Nephron progenitor cell (in vitro differentiated cells): ENCODE measurements around the gene CNTNAP5.

Experiments used
- DNase-seq: peaks from one replicate; pipeline ENCODE4 v3.0.0; 2021
- H3K27ac Mint-ChIP-seq: 2 replicates; pipeline ENCODE4 v1.8.0; 2021; ENCODE audit warnings: mild to moderate bottlenecking, moderate library complexity, mixed read lengths
- H3K27me3 Mint-ChIP-seq: 2 replicates; pipeline ENCODE4 v1.8.0; 2021; ENCODE audit warnings: mild to moderate bottlenecking, low read depth, mixed read lengths; ENCODE audit not compliant: poor library complexity
- H3K36me3 Mint-ChIP-seq: 2 replicates; pipeline ENCODE4 v1.8.0; 2021; ENCODE audit warnings: low read depth, mixed read lengths
- H3K4me1 Mint-ChIP-seq: 2 replicates; pipeline ENCODE4 v1.8.0; 2021; ENCODE audit warnings: mixed read lengths
- H3K4me3 Mint-ChIP-seq: 2 replicates; pipeline ENCODE4 v1.8.0; 2021; ENCODE audit warnings: mild to moderate bottlenecking, moderate library complexity, mixed read lengths
- H3K9me3 Mint-ChIP-seq: 2 replicates; pipeline ENCODE4 v1.8.0; 2021; ENCODE audit warnings: mild to moderate bottlenecking, moderate library complexity, mixed read lengths
- TF ChIP-seq, protein P1 (sequence below): fragments of 200-600 bp; sonication (generic); IDR thresholded peaks from 2 replicates; pipeline ENCODE4 v1.5.0; 2021; ENCODE audit warnings: antibody characterized with exemption

The CNTNAP5 gene

DNA sequence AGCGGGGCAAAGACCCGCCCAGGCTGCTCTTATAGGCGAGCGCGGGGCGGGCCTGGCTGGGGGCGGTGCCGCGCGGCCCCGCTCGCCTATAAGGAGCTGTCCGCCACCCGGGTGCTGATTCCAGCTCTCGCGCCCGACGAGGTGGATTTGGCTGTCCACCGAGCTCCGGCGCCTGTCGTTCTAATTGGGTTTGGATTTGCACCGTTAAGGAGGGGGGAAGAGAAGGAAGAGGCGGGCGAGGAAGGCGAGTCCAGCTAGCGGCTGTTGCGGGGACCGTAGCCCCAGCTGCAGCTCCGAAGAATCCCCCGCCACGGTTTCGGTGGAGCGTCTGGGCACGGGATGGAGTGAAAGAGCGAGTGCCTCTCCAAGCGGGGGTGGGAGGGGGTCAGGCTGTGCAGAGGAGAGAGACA is at the start of gene CNTNAP5:
Gene CNTNAP5 (plus strand): TSS at position 117 of the 410 bp plus-strand sequence. CDS start 364 bp downstream, outside the sequence.
- Mint-ChIP-seq H3K36me3 (no peaks in the 10 kb centered on the region), H3K9me3 (no peaks in the 10 kb centered on the region), H3K4me3 (peak within 1 kb of the TSS; percentile 78), H3K4me1 (peaks cover 17% of the 10 kb centered on the region), H3K27me3 (peaks cover 67% of the 10 kb centered on the region), H3K27ac (no peak within 1 kb of the TSS)
- TF ChIP-seq, protein P1, sequence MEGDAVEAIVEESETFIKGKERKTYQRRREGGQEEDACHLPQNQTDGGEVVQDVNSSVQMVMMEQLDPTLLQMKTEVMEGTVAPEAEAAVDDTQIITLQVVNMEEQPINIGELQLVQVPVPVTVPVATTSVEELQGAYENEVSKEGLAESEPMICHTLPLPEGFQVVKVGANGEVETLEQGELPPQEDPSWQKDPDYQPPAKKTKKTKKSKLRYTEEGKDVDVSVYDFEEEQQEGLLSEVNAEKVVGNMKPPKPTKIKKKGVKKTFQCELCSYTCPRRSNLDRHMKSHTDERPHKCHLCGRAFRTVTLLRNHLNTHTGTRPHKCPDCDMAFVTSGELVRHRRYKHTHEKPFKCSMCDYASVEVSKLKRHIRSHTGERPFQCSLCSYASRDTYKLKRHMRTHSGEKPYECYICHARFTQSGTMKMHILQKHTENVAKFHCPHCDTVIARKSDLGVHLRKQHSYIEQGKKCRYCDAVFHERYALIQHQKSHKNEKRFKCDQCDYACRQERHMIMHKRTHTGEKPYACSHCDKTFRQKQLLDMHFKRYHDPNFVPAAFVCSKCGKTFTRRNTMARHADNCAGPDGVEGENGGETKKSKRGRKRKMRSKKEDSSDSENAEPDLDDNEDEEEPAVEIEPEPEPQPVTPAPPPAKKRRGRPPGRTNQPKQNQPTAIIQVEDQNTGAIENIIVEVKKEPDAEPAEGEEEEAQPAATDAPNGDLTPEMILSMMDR = no peak
- peak; percentile 97 for DNase-seq

DNA sequence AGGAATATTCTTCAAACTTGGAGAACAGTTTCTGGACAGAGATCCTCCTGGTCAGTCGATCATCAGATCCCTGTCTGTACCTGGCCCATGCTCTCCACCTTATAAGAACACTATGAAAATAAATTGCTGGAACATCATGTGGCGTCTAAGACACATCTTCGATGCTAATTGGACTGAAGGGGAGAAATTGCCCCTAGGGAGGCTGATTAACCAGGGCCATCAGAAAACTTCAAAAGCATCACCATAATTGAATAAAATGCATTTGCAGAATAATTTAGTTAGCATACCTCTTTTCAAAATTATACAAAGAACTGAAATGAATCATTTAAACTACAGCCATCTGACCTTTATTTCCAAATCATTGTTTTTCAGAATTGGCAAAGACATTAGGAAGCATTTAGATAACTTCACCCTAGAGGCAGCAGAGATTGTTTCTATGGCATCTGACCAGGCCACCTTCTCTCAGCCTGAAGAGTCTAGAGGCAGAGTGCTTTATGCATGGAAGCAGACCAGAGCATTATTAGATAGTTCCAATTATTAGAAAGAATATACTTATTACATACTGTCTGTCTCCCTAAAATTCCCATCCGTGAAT is 48.9 kb upstream of the CNTNAP5 start:
- Mint-ChIP-seq H3K36me3 (peaks cover 4% of the 10 kb centered on the region), H3K4me1 (no peaks in the 10 kb centered on the region), H3K9me3 (peaks cover 21% of the 10 kb centered on the region), H3K27me3 (peaks cover 3% of the 10 kb centered on the region), H3K27ac (no peak overlapping the region), H3K4me3 (no peak overlapping the region)
- TF ChIP-seq, protein P1 = no peak
- DNase-seq = no peak

DNA sequence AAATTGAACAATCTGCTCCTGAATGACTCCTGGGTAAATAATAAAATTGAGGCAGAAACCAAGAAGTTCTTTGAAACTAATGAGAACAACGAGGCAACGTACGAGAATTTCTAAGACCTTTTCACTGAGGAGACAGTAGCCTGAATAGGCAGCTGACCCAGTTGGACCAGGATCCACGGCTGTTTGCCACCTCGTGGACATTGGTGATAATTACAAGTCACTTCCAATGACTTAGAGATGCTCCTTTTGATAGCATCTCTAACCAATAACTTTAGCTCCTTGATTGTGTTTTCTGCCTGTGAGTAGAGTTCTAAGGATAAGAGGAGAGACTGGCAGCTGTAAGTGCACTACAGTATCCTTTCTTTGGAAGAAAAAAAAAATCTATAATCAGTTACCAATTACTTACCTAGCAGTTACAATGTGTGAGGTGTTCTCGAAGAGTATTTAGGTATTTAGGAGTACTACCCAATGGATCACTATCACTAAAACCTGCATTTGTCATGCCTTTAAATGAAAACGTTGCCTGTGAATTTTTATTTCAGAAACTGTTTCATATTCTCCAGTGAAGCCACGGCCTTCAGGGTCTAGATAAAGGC is 31.3 kb upstream of the CNTNAP5 start:
- H3K27ac Mint-ChIP-seq = no peak overlapping the region
- TF ChIP-seq, protein P1 = peak; percentile 65
- peaks cover 20% of the 10 kb centered on the region for H3K9me3 Mint-ChIP-seq
- H3K4me3 Mint-ChIP-seq = no peak overlapping the region
- peak; percentile 45 for DNase-seq
- no peaks in the 10 kb centered on the region for H3K36me3 Mint-ChIP-seq
- H3K4me1 Mint-ChIP-seq = no peaks in the 10 kb centered on the region
- peaks cover 3% of the 10 kb centered on the region for H3K27me3 Mint-ChIP-seq

DNA sequence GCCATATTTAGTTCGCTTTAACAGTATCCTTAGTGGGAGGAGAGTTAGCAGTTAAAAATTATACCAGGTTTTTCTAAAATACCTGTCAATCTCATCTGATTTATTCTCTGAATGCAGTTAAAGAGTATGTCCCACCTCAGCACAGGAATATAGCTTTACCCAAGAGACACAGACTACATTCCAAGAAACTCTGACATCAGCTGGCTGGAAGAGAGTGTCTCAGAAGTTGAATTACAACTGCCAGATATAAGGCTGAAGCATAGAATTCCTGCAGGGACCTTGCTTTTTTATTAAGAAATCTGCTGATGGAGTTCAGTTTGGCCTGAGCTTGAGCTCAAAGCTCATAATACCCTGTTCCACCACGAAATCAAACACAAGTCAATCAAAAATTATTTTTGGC is 25.4 kb upstream of the CNTNAP5 start:
- Mint-ChIP-seq H3K27me3 (no peaks in the 10 kb centered on the region), H3K27ac (no peak overlapping the region)

DNA sequence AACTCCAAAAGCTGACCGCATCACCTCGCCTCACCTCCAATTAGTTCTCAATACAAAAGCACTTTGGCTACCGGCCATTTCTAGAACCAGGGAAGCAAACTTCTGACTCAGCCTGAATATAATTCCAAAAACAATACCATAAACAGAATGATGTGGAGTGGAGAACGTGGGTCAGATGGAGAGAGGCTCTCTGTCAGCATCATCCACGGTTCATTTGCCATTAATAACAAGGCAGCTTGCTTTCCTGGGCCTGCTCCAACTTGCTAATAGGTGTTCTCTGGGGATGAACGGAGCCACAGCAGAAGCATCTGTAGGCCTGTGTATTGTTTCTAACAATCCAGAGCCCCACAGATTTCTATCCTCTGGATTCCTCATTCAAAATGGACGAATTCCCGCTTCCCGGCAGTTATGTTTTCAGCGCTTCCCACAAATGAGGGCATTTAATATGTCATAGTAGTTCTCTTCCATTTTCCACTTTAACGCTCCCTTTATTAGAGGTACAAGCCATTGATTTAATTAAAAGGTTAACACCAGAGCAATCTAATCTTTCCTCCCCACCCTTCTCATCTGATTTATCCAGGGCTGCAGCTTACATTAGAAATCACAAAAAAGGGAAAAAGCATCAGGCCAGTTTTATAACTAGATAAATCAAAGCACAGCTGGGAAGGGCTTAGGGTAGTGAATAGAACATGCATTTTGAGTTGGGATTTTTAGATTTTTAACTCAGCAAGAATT is 23.2 kb upstream of the CNTNAP5 start:
- no peak for DNase-seq
- no peaks in the 10 kb centered on the region for H3K36me3 Mint-ChIP-seq
- H3K4me1 Mint-ChIP-seq = no peaks in the 10 kb centered on the region
- no peak overlapping the region for H3K27ac Mint-ChIP-seq
- no peak overlapping the region for H3K4me3 Mint-ChIP-seq
- TF ChIP-seq, protein P1 = no peak
- no peaks in the 10 kb centered on the region for H3K27me3 Mint-ChIP-seq
- H3K9me3 Mint-ChIP-seq = no peaks in the 10 kb centered on the region

More for the DNA sequence above, 25.4 kb upstream of the CNTNAP5 start:
- TF ChIP-seq, protein P1 = no peak
- Mint-ChIP-seq H3K9me3 (no peaks in the 10 kb centered on the region), H3K4me1 (no peaks in the 10 kb centered on the region), H3K4me3 (no peak overlapping the region), H3K36me3 (no peaks in the 10 kb centered on the region)
- DNase-seq = no peak
